A673 (cell line): ENCODE results near the gene ZC3H12A. TPM values are rescaled to one million over a fixed set of nuclear protein-coding genes. Genes with fewer than 3 reads are reported as not detected.
A peak's percentile ranks its signal among the peaks of the same experiment; 100 is the strongest.

ENCODE experiments used
- BruUV-seq: library from RNA; stranded (reverse); fragments of 400-500 nt; replicated peaks from 2 replicates; lab custom pipeline; 2021; lab: Mats Ljungman, UMichigan
- CTCF ChIA-PET: fragments of 300-600 bp; sonication (Branson Sonifier 250); formaldehyde crosslinking; loops from one replicate; lab custom pipeline; 2022; ENCODE audit warnings: antibody characterized with exemption; lab: Charles Lee
- POLR2A ChIA-PET: fragments of 300-600 bp; sonication (Branson Sonifier 250); formaldehyde crosslinking; loops from one replicate; lab custom pipeline; 2022; ENCODE audit warnings: antibody characterized with exemption; ENCODE audit not compliant: low non-redundant PET; lab: Charles Lee
- DNase-seq: peaks from one replicate; pipeline ENCODE4 v3.0.0-alpha.2; 2015; ENCODE audit warnings: low spot score
- H3K27ac ChIP-seq: fragments of 200-600 bp; sonication (generic); 2 replicates; pipeline ENCODE4 v1.5.1; 2016; ENCODE audit warnings: mixed run types, low read depth, mild to moderate bottlenecking, mixed read lengths, antibody characterized with exemption, low read length; ENCODE audit not compliant: poor library complexity, severe bottlenecking
- H3K27me3 ChIP-seq: fragments of 200-600 bp; sonication (generic); replicated peaks from 2 replicates; pipeline ENCODE4 v1.6.1; 2017; ENCODE audit warnings: mixed run types, low read depth, mild to moderate bottlenecking, mixed read lengths, antibody characterized with exemption, low read length; ENCODE audit not compliant: insufficient read depth, poor library complexity
- H3K36me3 ChIP-seq: fragments of 200-600 bp; sonication (generic); 2 replicates; pipeline ENCODE4 v1.6.1; 2016; ENCODE audit warnings: mixed run types, mild to moderate bottlenecking, mixed read lengths, antibody characterized with exemption, low read length; ENCODE audit not compliant: insufficient read depth, poor library complexity, severe bottlenecking
- H3K4me1 ChIP-seq: fragments of 200-600 bp; sonication (generic); 2 replicates; pipeline ENCODE4 v1.6.1; 2017; ENCODE audit warnings: mixed run types, mild to moderate bottlenecking, mixed read lengths, antibody characterized with exemption, low read length; ENCODE audit not compliant: insufficient read depth, poor library complexity, severe bottlenecking
- H3K4me3 ChIP-seq: fragments of 200-600 bp; sonication (generic); 2 replicates; pipeline ENCODE4 v1.5.1; 2016; ENCODE audit warnings: low read depth, mixed run types, mild to moderate bottlenecking, mixed read lengths, low read length; ENCODE audit not compliant: poor library complexity, severe bottlenecking
- H3K9me3 ChIP-seq: fragments of 200-600 bp; sonication (generic); 2 replicates; pipeline ENCODE4 v1.6.1; 2016; ENCODE audit warnings: mixed run types, low read depth, mild to moderate bottlenecking, mixed read lengths, antibody characterized with exemption, low read length; ENCODE audit not compliant: poor library complexity, severe bottlenecking
- CTCF ChIP-seq: fragments of 300-800, 200-600 bp; sonication (generic); conservative IDR thresholded peaks from 2 replicates; pipeline ENCODE4 v1.5.1; 2017; ENCODE audit warnings: low read depth, mild to moderate bottlenecking, antibody characterized with exemption, low read length, moderate library complexity, mixed read lengths
- EZH2 ChIP-seq: fragments of 200-600 bp; sonication (generic); IDR thresholded peaks from 2 replicates; pipeline ENCODE4 v1.6.1; 2017; ENCODE audit warnings: borderline replicate concordance, low read depth, mild to moderate bottlenecking, mixed read lengths, antibody characterized with exemption, low read length; ENCODE audit not compliant: poor library complexity, severe bottlenecking
- intact Hi-C: fragments of 100-400 bp; cut with micrococcal nuclease; formaldehyde crosslinking; loops from one replicate; pipeline ENCODE4 v1.10.0; 2022; ENCODE audit not compliant: unreplicated experiment
- microRNA-seq: library from miRNA; unstranded; fragments of <30 nt; microRNA quantifications from one replicate; pipeline ENCODE4 v1.2.0, GENCODE V29; 2021
- total RNA-seq: library from RNA; stranded (reverse); gene quantifications from 2 replicates; pipeline ENCODE4 v1.2.3, GENCODE V29; 2021

ZC3H12A gene
- total RNA-seq, 1 experiment from 2014 or later, result 5.4 TPM

GRCh38 chr1:37533317-37534093 is 59.1 kb downstream of the ZC3H12A start:
- intact Hi-C loops, result no loop called here
- POLR2A ChIA-PET, result no interaction called here
- no peak overlapping the region for H3K27ac ChIP-seq
- CTCF ChIA-PET, result no interaction called here
- TF ChIP-seq CTCF (no peak), EZH2 (no peak)
- peaks cover 10% of the 10 kb centered on the region for H3K36me3 ChIP-seq
- H3K4me3 ChIP-seq, result no peak overlapping the region
- H3K27me3 ChIP-seq, result no peaks in the 10 kb centered on the region
- DNase-seq, result no peak
- H3K9me3 ChIP-seq, result no peaks in the 10 kb centered on the region
- BruUV-seq, result no TSS peak
- H3K4me1 ChIP-seq, result no peaks in the 10 kb centered on the region

Small RNAs within 50 kb of the gene (microRNA-seq; reads per million reads assigned to microRNA genes)
- 9.7 reads per million, percentile 29 among the genes with 10 or more reads in this experiment for gene MIR5581
- gene MIR6732, result not detected

Other genes with a start within 250 kb of the ZC3H12A start
- gene MEAF6, start 40.2 kb downstream of the ZC3H12A start, total RNA-seq, result 73.8 and 75.7 TPM in 2 replicates
- 18.1 and 18.3 TPM in 2 replicates for gene SNIP1, start 79.7 kb downstream of the ZC3H12A start, total RNA-seq
- gene DNALI1, start 82.4 kb downstream of the ZC3H12A start, total RNA-seq, result 6.3 and 11.8 TPM in 2 replicates
- gene GNL2, start 121.4 kb downstream of the ZC3H12A start, total RNA-seq, result 101 and 121 TPM in 2 replicates
- not detected in 2 replicates for gene RSPO1, start 160.3 kb downstream of the ZC3H12A start, total RNA-seq
- gene CDCA8, start 217.9 kb downstream of the ZC3H12A start, total RNA-seq, result 64.7 and 67.4 TPM in 2 replicates